ENCODE results near the gene KIF26B.

KIF26B gene

GRCh38 chr1:245154429-245155271 is at the start of gene KIF26B:
Gene KIF26B, plus strand, starts transcription at chr1:245154985. Its CDS starts 440 bp downstream, at chr1:245155425.
- peak; percentile 80 for DNase-seq

- DNase-seq: no peak
These were observed 49.7 kb upstream of the KIF26B start for GRCh38 chr1:245105042-245105441.

GRCh38 chr1:245105815-245106410 is 48.9 kb upstream of the KIF26B start:
- DNase-seq: no peak

- no peak for DNase-seq
These were observed 47.0 kb upstream of the KIF26B start for GRCh38 chr1:245107776-245108114.

- no peak for DNase-seq
These were observed 46.5 kb upstream of the KIF26B start for GRCh38 chr1:245108246-245108645.

GRCh38 chr1:245108909-245109308 is 45.9 kb upstream of the KIF26B start:
- no peak for DNase-seq

- no peak for DNase-seq
These were observed 44.4 kb upstream of the KIF26B start for GRCh38 chr1:245110406-245110805.

GRCh38 chr1:245111073-245111472 is 43.7 kb upstream of the KIF26B start:
- no peak for DNase-seq

- no peak for DNase-seq
These were observed 41.1 kb upstream of the KIF26B start for GRCh38 chr1:245113649-245114048.

GRCh38 chr1:245116131-245116530 is 38.7 kb upstream of the KIF26B start:
- DNase-seq: no peak

- DNase-seq: no peak
These were observed 38.0 kb upstream of the KIF26B start for GRCh38 chr1:245116751-245117150.

- DNase-seq: no peak
These were observed 36.7 kb upstream of the KIF26B start for GRCh38 chr1:245118066-245118465.

- no peak for DNase-seq
These were observed 36.0 kb upstream of the KIF26B start for GRCh38 chr1:245118806-245119205.

GRCh38 chr1:245121523-245121922 is 33.3 kb upstream of the KIF26B start:
- DNase-seq: no peak

- DNase-seq: no peak
These were observed 30.5 kb upstream of the KIF26B start for GRCh38 chr1:245124241-245124640.

- no peak for DNase-seq
These were observed 30.1 kb upstream of the KIF26B start for GRCh38 chr1:245124644-245125043.

- no peak for DNase-seq
These were observed 28.3 kb upstream of the KIF26B start for GRCh38 chr1:245126530-245126929.

GRCh38 chr1:245128381-245129101 is 26.2 kb upstream of the KIF26B start:
- no peak for DNase-seq

- no peak for DNase-seq
These were observed 25.2 kb upstream of the KIF26B start for GRCh38 chr1:245129319-245130240.

- DNase-seq: peak; percentile 47
These were observed 24.3 kb upstream of the KIF26B start for GRCh38 chr1:245130281-245131025.

GRCh38 chr1:245131026-245131393 is 23.8 kb upstream of the KIF26B start:
- DNase-seq: peak; percentile 40

GRCh38 chr1:245132771-245133170 is 22.0 kb upstream of the KIF26B start:
- DNase-seq: no peak

Measured in NCI-H146 (cell line).